Small intestine (tissue), 7 donors: ENCODE data around the gene PQBP1. TPM values are rescaled to one million over a fixed set of nuclear protein-coding genes. Genes with fewer than 3 reads are reported as not detected.
A peak's percentile ranks its signal among the peaks of the same experiment; 100 is the strongest.

Source experiments
- DNase-seq, 2 donors: peaks; one replicate each; pipeline versions ENCODE4 v3.0.0 to v3.0.0-alpha.2; 2013
- FAIRE-seq: peaks from 2 replicates; lab custom pipeline; 2012; peaks lifted over from hg19 to GRCh38; lab: Jason Lieb, UNC
- H3K27ac ChIP-seq, 3 donors: one replicate each; pipeline ENCODE4 v1.5.1; 2013; ENCODE audit warnings: low read length in 2 of 3, mild to moderate bottlenecking in 2 of 3, control low read depth in 1 of 3, inconsistent platforms in 1 of 3, low read depth in 1 of 3, moderate library complexity in 1 of 3
- H3K27me3 ChIP-seq, 3 donors: one replicate each; pipeline ENCODE4 v1.6.1; 2013; ENCODE audit warnings: low read length in 3 of 3, inconsistent platforms in 1 of 3; ENCODE audit not compliant: control insufficient read depth in 3 of 3, insufficient read depth in 3 of 3
- H3K36me3 ChIP-seq, 3 donors: one replicate each; pipeline ENCODE4 v1.6.1; 2013; ENCODE audit warnings: low read length in 3 of 3, inconsistent platforms in 1 of 3, low read depth in 1 of 3, mild to moderate bottlenecking in 1 of 3, moderate library complexity in 1 of 3; ENCODE audit not compliant: control insufficient read depth in 3 of 3, insufficient read depth in 2 of 3
- H3K4me1 ChIP-seq, 3 donors: one replicate each; pipeline ENCODE4 v1.6.1; 2013; ENCODE audit warnings: low read length in 2 of 3, inconsistent platforms in 1 of 3, low read depth in 1 of 3, mild to moderate bottlenecking in 1 of 3, moderate library complexity in 1 of 3; ENCODE audit not compliant: control insufficient read depth in 3 of 3, insufficient read depth in 2 of 3
- H3K4me3 ChIP-seq, 3 donors: one replicate each; pipeline ENCODE4 v1.5.1; 2013; ENCODE audit warnings: low read length in 3 of 3, control low read depth in 1 of 3, inconsistent platforms in 1 of 3, low read depth in 1 of 3, mild to moderate bottlenecking in 1 of 3, moderate library complexity in 1 of 3
- H3K9me3 ChIP-seq, 2 donors: one replicate each; pipeline ENCODE4 v1.6.1; 2013; ENCODE audit warnings: low read depth in 1 of 2, low read length in 1 of 2; ENCODE audit not compliant: control insufficient read depth in 2 of 2, insufficient read depth in 1 of 2
- WGBS, 3 donors: extraction: QIAGEN DNeasy Blood & Tissue Kit; methylation state at CpG; one replicate each; pipeline ENCODE4 v1.1.7; 2013; 5-methylcytosine and 5-hydroxymethylcytosine counted together
- polyA plus RNA-seq, 4 donors: library from polyadenylated mRNA; stranded (reverse) in 3 of 4; unstranded in 1 of 4; fragments of 200-250 nt in 3 of 4; fragments of 120-200 nt in 1 of 4; gene quantifications; one replicate each; pipeline versions ENCODE4 v1.2.1 to v1.2.3, GENCODE V29; 2013
- donor health status: healthy with polysubstance abuse.
- donor health status: control.
- donor health status: control.
- donor health status: Bipolar disorder and iron deficiency.
- donor health status: healthy.

The PQBP1 gene
- polyA plus RNA-seq, 4 donors = 77.8 to 186 (median 109) TPM

DNA sequence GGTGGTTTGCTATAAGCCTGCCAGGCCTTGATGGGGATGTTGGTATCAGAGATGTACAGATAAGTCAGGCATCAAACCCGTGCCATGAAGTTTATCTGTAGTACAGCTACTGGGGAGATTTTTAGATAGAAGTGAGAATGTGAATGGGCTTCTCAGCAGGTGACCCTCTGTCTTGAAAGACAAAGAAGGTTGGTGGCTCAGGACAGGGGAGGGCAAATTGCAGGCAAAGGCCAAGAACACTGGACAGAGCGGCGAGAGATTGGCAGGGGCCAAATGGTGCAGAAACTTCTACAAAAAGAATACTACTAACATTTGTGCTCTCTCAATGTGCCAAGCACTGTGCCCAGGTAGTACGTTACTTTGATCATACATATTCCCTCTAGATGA lies 23.0 kb downstream of the PQBP1 start:
- no peak overlapping the region for H3K4me3 ChIP-seq
- WGBS, 3 donors = 78 to 81% (median 81%) methylated on average over 4 of the region's 4 CpGs
- H3K4me1 ChIP-seq = peaks cover 0 to 12% (median 0%) of the 10 kb centered on the region in 3 donors
- H3K27ac ChIP-seq = peak overlapping the region in 1 of 3 donors; percentile 93
- H3K27me3 ChIP-seq = no peaks in the 10 kb centered on the region
- FAIRE-seq (no peak), DNase-seq (no peak)
- peaks cover 4 to 46% (median 4%) of the 10 kb centered on the region in 3 donors for H3K36me3 ChIP-seq
- H3K9me3 ChIP-seq = no peaks in the 10 kb centered on the region

DNA sequence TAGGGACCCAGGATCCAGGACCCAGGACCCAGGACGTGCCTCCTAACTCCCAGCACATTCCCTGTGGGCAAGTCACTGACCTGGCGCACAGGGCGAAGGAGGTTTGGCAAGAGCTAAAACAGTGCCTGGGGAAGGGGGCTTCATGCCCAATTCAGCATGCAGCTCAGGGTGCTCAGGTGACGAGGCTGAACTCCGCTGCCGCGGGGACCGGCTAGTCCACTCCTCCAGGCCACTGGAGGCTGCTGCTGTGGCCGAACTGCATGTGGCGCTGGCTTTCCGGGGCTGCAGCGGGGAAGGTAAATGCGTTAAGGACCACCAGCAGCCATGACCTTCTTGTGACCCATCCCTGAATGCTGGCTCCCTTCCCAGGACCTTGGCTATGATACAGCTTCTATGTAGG lies 26.0 kb downstream of the PQBP1 start:
- FAIRE-seq = no peak
- 93 to 96% (median 94%) methylated on average over 12 to 13 of the region's 13 CpGs for WGBS, 3 donors
- peaks cover 7 to 58% (median 7%) of the 10 kb centered on the region in 3 donors for H3K36me3 ChIP-seq

DNA sequence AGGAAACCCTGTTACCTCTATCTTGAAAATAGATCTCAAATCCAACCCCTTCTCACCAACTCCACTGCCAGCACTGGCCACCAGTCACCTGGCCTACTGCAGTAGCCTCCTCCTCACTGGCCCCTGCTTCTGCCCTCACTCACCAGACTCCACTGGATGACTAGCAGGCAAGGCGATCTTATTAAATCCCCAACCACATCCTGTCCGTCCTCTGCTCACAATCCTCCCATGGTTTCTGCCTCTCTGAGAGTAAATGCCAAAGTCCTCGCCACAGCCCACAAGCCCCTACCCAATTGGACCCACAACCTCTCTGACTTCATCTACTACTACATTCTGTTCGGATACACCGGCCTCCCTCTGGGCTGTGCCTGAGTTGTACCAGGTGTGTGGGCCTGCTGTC lies 26.5 kb downstream of the PQBP1 start:
- DNase-seq (no peak), FAIRE-seq (no peak)
- Histone ChIP-seq H3K9me3 (no peaks in the 10 kb centered on the region), H3K27ac (no peak overlapping the region), H3K27me3 (no peaks in the 10 kb centered on the region), H3K4me1 (peaks cover 0 to 8% (median 2%) of the 10 kb centered on the region in 3 donors), H3K4me3 (no peak overlapping the region), H3K36me3 (peaks cover 7 to 58% (median 7%) of the 10 kb centered on the region in 3 donors)
- WGBS, 3 donors = 75 to 98% (median 84%) methylated on average over 5 of the region's 5 CpGs

More for the DNA sequence above, 26.0 kb downstream of the PQBP1 start:
- Histone ChIP-seq H3K27ac (no peak overlapping the region), H3K4me1 (peaks cover 0 to 8% (median 2%) of the 10 kb centered on the region in 3 donors), H3K4me3 (no peak overlapping the region), H3K27me3 (no peaks in the 10 kb centered on the region), H3K9me3 (no peaks in the 10 kb centered on the region)
- DNase-seq = no peak

GRCh38 chrX:48927123-48927522 lies 29.4 kb downstream of the PQBP1 start:
- Histone ChIP-seq H3K4me1 (peaks cover 0 to 2% (median 0%) of the 10 kb centered on the region in 3 donors), H3K4me3 (no peak overlapping the region), H3K27me3 (no peaks in the 10 kb centered on the region), H3K36me3 (peaks cover 7 to 51% (median 7%) of the 10 kb centered on the region in 3 donors), H3K27ac (no peak overlapping the region), H3K9me3 (no peaks in the 10 kb centered on the region)
- 73 to 89% (median 85%) methylated on average over 5 of the region's 5 CpGs for WGBS, 3 donors
- FAIRE-seq (no peak), DNase-seq (no peak)

DNA sequence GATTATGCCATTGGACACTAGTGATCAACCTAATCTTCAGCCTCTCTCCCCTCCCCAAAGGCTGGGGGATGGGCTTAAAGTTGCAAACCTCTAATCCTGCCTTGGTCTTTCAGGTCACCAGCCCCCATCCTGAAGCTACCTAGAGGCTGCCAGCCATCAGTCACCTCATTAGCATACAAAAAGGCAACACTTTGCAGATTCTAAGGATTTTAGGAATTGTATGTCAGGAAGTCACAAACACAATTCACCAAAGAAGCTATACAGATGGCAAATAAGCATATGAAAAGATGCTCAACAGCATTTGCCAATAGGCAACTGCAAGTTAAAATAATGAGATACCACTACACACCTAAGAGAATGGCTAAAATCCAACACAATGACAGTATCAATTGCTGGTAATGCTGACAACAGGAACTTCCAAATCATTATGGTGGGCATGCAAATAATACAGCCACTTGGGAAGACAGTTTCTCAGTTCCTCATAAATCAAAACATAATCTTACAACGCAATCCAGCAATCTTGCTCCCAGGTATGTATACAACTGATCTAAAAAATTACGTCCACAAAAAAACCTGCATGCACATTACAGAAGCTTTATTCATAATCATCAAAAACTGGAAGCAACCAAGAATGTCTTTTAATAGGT lies 30.1 kb downstream of the PQBP1 start:
- Histone ChIP-seq H3K9me3 (no peaks in the 10 kb centered on the region), H3K27me3 (no peaks in the 10 kb centered on the region), H3K4me1 (peaks cover 0 to 2% (median 0%) of the 10 kb centered on the region in 3 donors), H3K27ac (no peak overlapping the region), H3K36me3 (peaks cover 3 to 51% (median 7%) of the 10 kb centered on the region in 3 donors), H3K4me3 (no peak overlapping the region)
- no peak for FAIRE-seq
- 33 to 52% (median 39%) methylated on average over 2 of the region's 2 CpGs for WGBS, 3 donors
- no peak for DNase-seq

GRCh38 chrX:48933757-48934156 lies 36.0 kb downstream of the PQBP1 start:
- no peak for DNase-seq
- Histone ChIP-seq H3K4me3 (no peak overlapping the region), H3K36me3 (peaks cover 0 to 45% (median 3%) of the 10 kb centered on the region in 3 donors), H3K9me3 (no peaks in the 10 kb centered on the region), H3K4me1 (peaks cover 0 to 25% (median 0%) of the 10 kb centered on the region in 3 donors), H3K27me3 (no peaks in the 10 kb centered on the region), H3K27ac (peak overlapping the region in 1 of 3 donors; percentile 54)
- 72 to 97% (median 93%) methylated on average over 2 of the region's 2 CpGs for WGBS, 3 donors
- FAIRE-seq = no peak

DNA sequence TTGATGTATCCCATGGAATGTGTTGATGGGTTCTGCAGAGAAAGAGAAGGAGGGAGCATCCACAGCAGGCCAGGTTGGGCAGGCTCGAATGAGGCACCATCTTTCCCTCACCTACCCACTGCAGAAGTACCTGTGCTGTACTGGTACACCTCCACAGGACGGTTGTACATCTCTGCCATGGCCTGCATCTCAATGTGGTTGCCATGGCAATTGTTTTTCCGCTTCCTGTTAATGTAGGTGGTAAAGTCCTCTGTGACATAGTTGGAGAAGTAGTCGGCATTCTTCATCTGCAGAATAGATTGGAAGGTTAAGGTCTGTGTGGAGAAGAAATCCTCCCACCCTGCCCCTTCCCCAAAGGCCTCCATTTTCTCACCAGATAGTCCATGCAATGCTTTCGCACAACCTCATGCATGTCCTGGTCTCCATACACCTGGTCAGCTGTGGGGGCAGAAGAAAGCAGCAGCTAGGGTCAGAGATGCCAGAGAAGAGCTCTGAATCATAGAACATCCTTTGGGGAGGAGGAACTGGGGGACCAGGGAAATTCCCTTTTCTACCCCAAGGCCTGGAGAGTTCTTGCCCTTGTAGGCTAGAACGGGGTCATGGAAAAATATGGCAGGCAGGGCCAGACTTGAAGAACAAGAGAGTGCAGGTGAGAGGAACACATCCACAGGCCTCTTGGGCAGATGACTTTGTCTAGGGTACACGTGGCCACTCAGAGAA lies 37.0 kb downstream of the PQBP1 start:
- no peak for FAIRE-seq

DNA sequence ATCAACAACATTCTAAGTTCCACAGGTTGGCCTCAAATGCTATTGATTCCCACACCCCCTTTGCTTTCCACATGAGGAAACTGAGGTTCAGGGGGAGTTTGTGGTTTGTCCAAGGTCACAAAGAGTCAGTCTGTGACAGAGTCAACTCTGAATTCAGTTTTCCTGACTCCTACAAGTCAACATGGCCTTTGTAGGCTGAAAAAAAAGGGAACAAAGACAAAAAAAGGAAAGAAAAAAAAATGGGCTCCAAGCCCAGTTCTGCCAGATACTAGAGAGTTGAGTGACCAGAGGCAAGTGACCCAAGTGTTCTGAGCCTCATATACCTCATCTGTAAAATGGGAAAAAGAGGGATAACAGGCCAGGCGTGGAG lies 37.6 kb downstream of the PQBP1 start:
- no peak for FAIRE-seq
- H3K9me3 ChIP-seq = no peaks in the 10 kb centered on the region
- peaks cover 0 to 56% (median 3%) of the 10 kb centered on the region in 3 donors for H3K36me3 ChIP-seq
- no peaks in the 10 kb centered on the region for H3K27me3 ChIP-seq
- H3K4me1 ChIP-seq = peaks cover 0 to 39% (median 0%) of the 10 kb centered on the region in 3 donors
- 85 to 100% (median 90%) methylated on average over 1 of the region's 1 CpG for WGBS, 3 donors
- DNase-seq = no peak
- H3K27ac ChIP-seq = peak overlapping the region in 1 of 3 donors; percentile 11
- H3K4me3 ChIP-seq = no peak overlapping the region

More for the DNA sequence above, 37.0 kb downstream of the PQBP1 start:
- H3K27ac ChIP-seq = peak overlapping the region in 1 of 3 donors; percentile 54
- 70 to 81% (median 70%) methylated on average over 7 of the region's 7 CpGs for WGBS, 3 donors
- H3K4me1 ChIP-seq = peaks cover 0 to 34% (median 0%) of the 10 kb centered on the region in 3 donors
- no peaks in the 10 kb centered on the region for H3K27me3 ChIP-seq
- H3K4me3 ChIP-seq = no peak overlapping the region
- H3K36me3 ChIP-seq = peaks cover 0 to 52% (median 3%) of the 10 kb centered on the region in 3 donors
- no peak for DNase-seq
- H3K9me3 ChIP-seq = no peaks in the 10 kb centered on the region
